Endothelial cell (in vitro differentiated cells): ENCODE measurements around the gene YARS2. TPM values are rescaled to one million over a fixed set of nuclear protein-coding genes. Genes with fewer than 3 reads are reported as not detected.
"Not testable (repeated sequence)": the region's sequence is repeated elsewhere in the genome, so short reads cannot be mapped to it uniquely, and the experiment has no call there.

Source experiments
- DNase-seq: peaks from one replicate; pipeline ENCODE4 v3.0.0; 2021; ENCODE audit warnings: low spot score
- H3K27ac Mint-ChIP-seq: one replicate; pipeline ENCODE4 v1.8.0; 2021; ENCODE audit warnings: mixed read lengths, inconsistent platforms; ENCODE audit not compliant: unreplicated experiment
- H3K27me3 Mint-ChIP-seq: one replicate; pipeline ENCODE4 v1.8.0; 2021; ENCODE audit warnings: mild to moderate bottlenecking, moderate library complexity, mixed read lengths, inconsistent platforms; ENCODE audit not compliant: unreplicated experiment
- H3K36me3 Mint-ChIP-seq: one replicate; pipeline ENCODE4 v1.8.0; 2021; ENCODE audit warnings: mild to moderate bottlenecking, low read depth, mixed read lengths, inconsistent platforms; ENCODE audit not compliant: unreplicated experiment
- H3K4me1 Mint-ChIP-seq: one replicate; pipeline ENCODE4 v1.8.0; 2021; ENCODE audit warnings: mild to moderate bottlenecking, mixed read lengths, inconsistent platforms; ENCODE audit not compliant: unreplicated experiment
- H3K4me3 Mint-ChIP-seq: one replicate; pipeline ENCODE4 v1.8.0; 2021; ENCODE audit warnings: mild to moderate bottlenecking, mixed read lengths, inconsistent platforms; ENCODE audit not compliant: unreplicated experiment
- H3K9me3 Mint-ChIP-seq: one replicate; pipeline ENCODE4 v1.8.0; 2021; ENCODE audit warnings: mixed read lengths, inconsistent platforms; ENCODE audit not compliant: unreplicated experiment
- CTCF ChIP-seq: fragments of 200-600 bp; sonication (generic); IDR thresholded peaks from one replicate; pipeline ENCODE4 v1.5.0; 2021; ENCODE audit warnings: antibody characterized with exemption; ENCODE audit not compliant: unreplicated experiment
- total RNA-seq: library from RNA; stranded (reverse); fragmentation: NEBNext Ultra II Directional; extraction: Animal tissue kit (Norgen Biotek cat#: 25700); gene quantifications from one replicate; pipeline ENCODE4 v1.2.1, GENCODE V29; 2021; ENCODE audit not compliant: unreplicated experiment

YARS2 gene
- total RNA-seq, 1 donor from 2014 or later = 29.0 TPM

GRCh38 chr12:32727237-32727636, 28.5 kb downstream of the YARS2 start:
- no peak overlapping the region for H3K4me3 Mint-ChIP-seq
- H3K4me1 Mint-ChIP-seq = no peaks in the 10 kb centered on the region
- no peak for TF ChIP-seq CTCF
- DNase-seq = no peak
- H3K36me3 Mint-ChIP-seq = peaks cover 19% of the 10 kb centered on the region
- H3K9me3 Mint-ChIP-seq = no peaks in the 10 kb centered on the region
- no peak overlapping the region for H3K27ac Mint-ChIP-seq
- no peaks in the 10 kb centered on the region for H3K27me3 Mint-ChIP-seq

DNA sequence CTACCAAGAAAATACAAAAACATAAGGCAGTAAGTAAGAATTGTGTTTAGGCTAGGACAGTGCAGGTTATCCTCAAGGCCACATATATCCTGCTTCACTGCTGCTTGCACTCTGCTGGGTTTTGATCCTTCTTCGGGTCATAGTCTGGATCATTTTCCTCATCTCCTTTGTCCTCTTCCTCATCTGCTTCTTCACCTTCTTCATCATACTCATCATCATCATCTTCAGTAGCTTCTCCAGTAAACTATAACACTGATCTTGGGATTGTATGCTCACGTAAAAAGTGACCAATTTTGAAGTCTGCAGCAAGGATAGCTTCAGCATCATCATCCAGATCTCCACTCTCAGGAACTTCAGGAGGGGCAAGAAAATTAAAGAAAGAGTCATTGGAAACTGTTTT, 29.4 kb downstream of the YARS2 start:
- H3K9me3 Mint-ChIP-seq = no peaks in the 10 kb centered on the region
- no peak for TF ChIP-seq CTCF
- H3K27me3 Mint-ChIP-seq = no peaks in the 10 kb centered on the region
- H3K4me3 Mint-ChIP-seq = no peak overlapping the region
- no peaks in the 10 kb centered on the region for H3K4me1 Mint-ChIP-seq
- DNase-seq = no peak
- peaks cover 19% of the 10 kb centered on the region for H3K36me3 Mint-ChIP-seq
- no peak overlapping the region for H3K27ac Mint-ChIP-seq

GRCh38 chr12:32725308-32725707, 30.4 kb downstream of the YARS2 start:
- H3K9me3 Mint-ChIP-seq, H3K27ac Mint-ChIP-seq, H3K4me3 Mint-ChIP-seq, H3K27me3 Mint-ChIP-seq, H3K4me1 Mint-ChIP-seq, DNase-seq: not testable (repeated sequence)
- peaks cover 24% of the 10 kb centered on the region for H3K36me3 Mint-ChIP-seq

- Mint-ChIP-seq H3K27me3 (no peaks in the 10 kb centered on the region), H3K9me3 (no peaks in the 10 kb centered on the region), H3K27ac (no peak overlapping the region), H3K4me3 (no peak overlapping the region), H3K4me1 (no peaks in the 10 kb centered on the region), H3K36me3 (peaks cover 13% of the 10 kb centered on the region)
- DNase-seq = no peak
- TF ChIP-seq CTCF = no peak
Measured at GRCh38 chr12:32718926-32719325, 36.8 kb downstream of the YARS2 start.

DNA sequence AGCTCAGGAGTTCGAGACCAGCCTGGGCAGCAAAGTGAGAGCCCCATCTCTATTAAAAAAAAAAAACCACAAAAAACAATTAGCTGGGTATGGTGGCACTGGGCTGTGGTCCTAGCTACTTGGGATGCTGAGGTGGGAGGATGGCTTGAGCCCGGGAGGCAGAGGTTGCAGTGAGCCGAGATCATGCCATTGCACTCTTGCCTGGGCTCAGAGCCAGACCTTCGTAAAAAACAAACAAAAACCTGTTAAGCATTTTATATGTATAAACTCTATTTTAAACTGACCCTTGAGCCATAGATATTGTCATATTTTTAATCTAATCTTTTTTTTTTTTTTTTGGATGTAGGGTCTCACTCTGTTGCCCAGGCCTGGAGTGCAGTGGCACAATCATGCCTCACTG, 40.9 kb downstream of the YARS2 start:
- Mint-ChIP-seq H3K27me3 (no peaks in the 10 kb centered on the region), H3K4me1 (no peaks in the 10 kb centered on the region), H3K9me3 (no peaks in the 10 kb centered on the region), H3K27ac (no peak overlapping the region), H3K36me3 (peaks cover 8% of the 10 kb centered on the region), H3K4me3 (no peak overlapping the region)
- no peak for DNase-seq
- TF ChIP-seq CTCF = no peak

DNA sequence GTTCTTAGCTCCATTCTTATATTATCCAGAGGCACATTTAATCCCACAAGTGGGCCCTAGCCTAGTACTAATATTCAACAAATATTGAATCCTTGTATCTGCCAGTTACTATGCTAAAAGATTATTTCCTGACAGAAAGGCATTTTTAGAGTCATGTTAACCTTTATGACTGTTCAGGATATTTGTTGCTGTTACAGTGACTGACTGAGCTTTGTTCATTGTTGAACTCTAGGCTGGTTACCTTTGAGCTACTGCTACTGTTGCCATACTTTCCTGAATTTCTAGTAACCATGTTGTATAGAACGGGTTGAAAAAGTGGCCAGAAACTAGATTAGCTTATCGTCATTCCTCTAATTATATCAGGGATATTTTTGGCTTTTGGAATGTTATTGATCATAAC, 46.8 kb downstream of the YARS2 start:
- no peak for TF ChIP-seq CTCF
- DNase-seq = no peak
- Mint-ChIP-seq H3K36me3 (peaks cover 7% of the 10 kb centered on the region), H3K27ac (no peak overlapping the region), H3K4me3 (no peak overlapping the region), H3K27me3 (no peaks in the 10 kb centered on the region), H3K4me1 (no peaks in the 10 kb centered on the region), H3K9me3 (no peaks in the 10 kb centered on the region)
